OCI-LY1 (cell line): ENCODE measurements around the gene ARHGDIB.

Experiments
- H2AFZ ChIP-seq: fragments of 200-600 bp; sonication (generic), shearing (Covaris generic); 2 replicates; pipeline ENCODE4 v1.6.0; 2014; ENCODE audit warnings: antibody characterized with exemption, mild to moderate bottlenecking, low read length
- H3F3A ChIP-seq: fragments of 200-600 bp; sonication (generic), shearing (Covaris generic); 2 replicates; pipeline ENCODE4 v1.6.0; 2014; ENCODE audit warnings: mild to moderate bottlenecking, antibody characterized with exemption, low read length, moderate library complexity; ENCODE audit not compliant: insufficient read depth
- H3K27ac ChIP-seq: fragments of 200-600 bp; sonication (generic); 2 replicates; pipeline ENCODE4 v1.5.1; 2014; ENCODE audit warnings: low read length, mixed run types, mild to moderate bottlenecking, low read depth; ENCODE audit not compliant: poor library complexity, severe bottlenecking
- H3K27me3 ChIP-seq: fragments of 200-600 bp; sonication (generic); 2 replicates; pipeline ENCODE4 v1.6.0; 2014; ENCODE audit warnings: antibody characterized with exemption, mild to moderate bottlenecking, low read length, moderate library complexity; ENCODE audit not compliant: insufficient read depth
- H3K36me3 ChIP-seq: fragments of 200-600 bp; sonication (generic); 2 replicates; pipeline ENCODE4 v1.6.1; 2014; ENCODE audit warnings: mild to moderate bottlenecking, antibody characterized with exemption, low read length, moderate library complexity, mixed read lengths; ENCODE audit not compliant: insufficient read depth
- H3K4me1 ChIP-seq: fragments of 200-600 bp; sonication (generic); 2 replicates; pipeline ENCODE4 v1.5.1; 2014; ENCODE audit warnings: mild to moderate bottlenecking, low read length, moderate library complexity; ENCODE audit not compliant: insufficient read depth, severe bottlenecking
- H3K4me2 ChIP-seq: fragments of 200-600 bp; sonication (generic), shearing (Covaris generic); 2 replicates; pipeline ENCODE4 v1.6.1; 2014; ENCODE audit warnings: low read length
- H3K4me3 ChIP-seq: fragments of 200-600 bp; sonication (generic); 2 replicates; pipeline ENCODE4 v1.5.1; 2014; ENCODE audit warnings: low read length, low read depth, mild to moderate bottlenecking, mixed read lengths; ENCODE audit not compliant: poor library complexity, severe bottlenecking
- H3K79me2 ChIP-seq: fragments of 200-600 bp; shearing (Covaris generic); 2 replicates; pipeline ENCODE4 v1.6.1; 2016; ENCODE audit warnings: mixed run types, low read length, mixed read lengths; ENCODE audit not compliant: insufficient read depth
- H3K9ac ChIP-seq: fragments of 200-600 bp; sonication (generic), shearing (Covaris generic); 2 replicates; pipeline ENCODE4 v1.6.1; 2014; ENCODE audit warnings: mild to moderate bottlenecking, low read length, mixed read lengths
- H3K9me2 ChIP-seq: fragments of 200-600 bp; sonication (generic), shearing (Covaris generic); 2 replicates; pipeline ENCODE4 v1.6.1; 2014; ENCODE audit warnings: low read depth, mild to moderate bottlenecking, low read length, mixed read lengths
- H3K9me3 ChIP-seq: fragments of 200-600 bp; shearing (Covaris generic); 2 replicates; pipeline ENCODE4 v1.6.1; 2014; ENCODE audit warnings: low read length, mixed read lengths
- H4K20me1 ChIP-seq: fragments of 200-600 bp; sonication (generic), shearing (Covaris generic); 2 replicates; pipeline ENCODE4 v1.6.0; 2016; ENCODE audit warnings: mild to moderate bottlenecking, low read length; ENCODE audit not compliant: insufficient read depth
- EZH2 ChIP-seq: fragments of 200-600 bp; sonication (generic), shearing (Covaris generic); IDR thresholded peaks from 2 replicates; pipeline ENCODE4 v1.8.0; 2017; ENCODE audit warnings: borderline replicate concordance, mixed run types, mild to moderate bottlenecking, antibody characterized with exemption, low read length, moderate library complexity, mixed read lengths
- TF ChIP-seq, protein P1 (sequence below): fragments of 200-600 bp; sonication (generic), shearing (Covaris generic); IDR thresholded peaks from 2 replicates; pipeline ENCODE4 v1.5.1; 2017; ENCODE audit warnings: mild to moderate bottlenecking, antibody characterized with exemption, low read length, moderate library complexity, mixed read lengths

The ARHGDIB gene

GRCh38 chr12:14920475-14921126 is 40.8 kb downstream of the ARHGDIB start:
- no peak for TF ChIP-seq EZH2
- TF ChIP-seq, protein P1, sequence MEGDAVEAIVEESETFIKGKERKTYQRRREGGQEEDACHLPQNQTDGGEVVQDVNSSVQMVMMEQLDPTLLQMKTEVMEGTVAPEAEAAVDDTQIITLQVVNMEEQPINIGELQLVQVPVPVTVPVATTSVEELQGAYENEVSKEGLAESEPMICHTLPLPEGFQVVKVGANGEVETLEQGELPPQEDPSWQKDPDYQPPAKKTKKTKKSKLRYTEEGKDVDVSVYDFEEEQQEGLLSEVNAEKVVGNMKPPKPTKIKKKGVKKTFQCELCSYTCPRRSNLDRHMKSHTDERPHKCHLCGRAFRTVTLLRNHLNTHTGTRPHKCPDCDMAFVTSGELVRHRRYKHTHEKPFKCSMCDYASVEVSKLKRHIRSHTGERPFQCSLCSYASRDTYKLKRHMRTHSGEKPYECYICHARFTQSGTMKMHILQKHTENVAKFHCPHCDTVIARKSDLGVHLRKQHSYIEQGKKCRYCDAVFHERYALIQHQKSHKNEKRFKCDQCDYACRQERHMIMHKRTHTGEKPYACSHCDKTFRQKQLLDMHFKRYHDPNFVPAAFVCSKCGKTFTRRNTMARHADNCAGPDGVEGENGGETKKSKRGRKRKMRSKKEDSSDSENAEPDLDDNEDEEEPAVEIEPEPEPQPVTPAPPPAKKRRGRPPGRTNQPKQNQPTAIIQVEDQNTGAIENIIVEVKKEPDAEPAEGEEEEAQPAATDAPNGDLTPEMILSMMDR = no peak
- H3K9me3 ChIP-seq = peaks cover 6% of the 10 kb centered on the region
- 0 out of 2 replicates have a peak, but pooled peaks cover 4% of the 10 kb centered on the region for H3K36me3 ChIP-seq
- no peak overlapping the region for H3K9ac ChIP-seq
- peak overlapping the region; percentile 35 for H3K27ac ChIP-seq
- no peaks in the 10 kb centered on the region for H3K9me2 ChIP-seq
- no peak overlapping the region for H3K4me3 ChIP-seq
- no peaks in the 10 kb centered on the region for H3F3A ChIP-seq
- no peaks in the 10 kb centered on the region for H4K20me1 ChIP-seq
- H3K4me1 ChIP-seq = peaks cover 17% of the 10 kb centered on the region
- no peaks in the 10 kb centered on the region for H3K79me2 ChIP-seq
- H3K27me3 ChIP-seq = no peaks in the 10 kb centered on the region
- H3K4me2 ChIP-seq = peak overlapping the region; percentile 23; the same call in 1 of the 2 replicates
- H2AFZ ChIP-seq = peak overlapping the region; percentile 87

GRCh38 chr12:14919455-14919854 is 41.9 kb downstream of the ARHGDIB start:
- no peak for TF ChIP-seq EZH2
- Histone ChIP-seq H3K4me3 (no peak overlapping the region), H3K9me3 (peaks cover 6% of the 10 kb centered on the region), H3K27me3 (no peaks in the 10 kb centered on the region), H3K4me2 (no peak overlapping the region), H4K20me1 (no peaks in the 10 kb centered on the region), H2AFZ (no peak overlapping the region), H3K36me3 (0 out of 2 replicates have a peak, but pooled peaks cover 4% of the 10 kb centered on the region), H3K4me1 (peaks cover 17% of the 10 kb centered on the region), H3K79me2 (no peaks in the 10 kb centered on the region), H3K27ac (no peak overlapping the region), H3F3A (no peaks in the 10 kb centered on the region), H3K9ac (no peak overlapping the region), H3K9me2 (no peaks in the 10 kb centered on the region)

- TF ChIP-seq, protein P1 = no peak
- no peak for TF ChIP-seq EZH2
- Histone ChIP-seq H3K27ac (no peak overlapping the region), H3K9me2 (no peaks in the 10 kb centered on the region), H4K20me1 (no peaks in the 10 kb centered on the region), H3K36me3 (peaks cover 9% of the 10 kb centered on the region; the same call in 1 of the 2 replicates), H3K9me3 (no peaks in the 10 kb centered on the region), H3K27me3 (no peaks in the 10 kb centered on the region), H3F3A (no peaks in the 10 kb centered on the region), H3K4me2 (no peak overlapping the region), H3K79me2 (no peaks in the 10 kb centered on the region), H3K9ac (no peak overlapping the region), H3K4me1 (peaks cover 9% of the 10 kb centered on the region), H3K4me3 (no peak overlapping the region), H2AFZ (no peak overlapping the region)
These were observed 45.7 kb downstream of the ARHGDIB start for GRCh38 chr12:14915736-14916135.

DNA sequence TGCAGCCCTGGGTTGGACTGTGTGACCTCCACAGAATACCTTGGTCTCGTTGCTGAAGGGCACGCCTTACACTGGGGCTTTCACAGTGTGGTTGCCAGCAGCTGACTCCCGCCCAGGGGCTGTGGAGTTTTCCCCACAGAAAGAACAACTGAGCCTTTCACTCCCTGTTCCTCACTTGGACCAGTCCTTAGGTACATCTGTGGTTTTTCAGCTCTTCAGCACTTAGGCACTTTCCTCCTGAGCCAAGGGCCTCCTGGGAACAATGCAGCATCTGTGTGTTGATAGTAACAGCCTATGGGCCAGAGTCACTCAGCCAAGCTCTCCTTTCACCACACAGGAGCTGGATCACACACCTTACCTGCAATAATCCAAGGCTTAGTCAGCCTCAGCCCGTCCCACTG is 48.0 kb downstream of the ARHGDIB start:
- Histone ChIP-seq H4K20me1 (no peaks in the 10 kb centered on the region), H3K9me3 (no peaks in the 10 kb centered on the region), H3K9me2 (no peaks in the 10 kb centered on the region), H2AFZ (no peak overlapping the region), H3K36me3 (peaks cover 9% of the 10 kb centered on the region; the same call in 1 of the 2 replicates), H3K9ac (no peak overlapping the region), H3K27ac (no peak overlapping the region), H3K79me2 (no peaks in the 10 kb centered on the region), H3K4me1 (no peaks in the 10 kb centered on the region), H3K4me3 (no peak overlapping the region), H3K4me2 (no peak overlapping the region), H3K27me3 (no peaks in the 10 kb centered on the region), H3F3A (no peaks in the 10 kb centered on the region)
- no peak for TF ChIP-seq EZH2
- TF ChIP-seq, protein P1 = no peak
